AG09319 (cell line): Measurements from ENCODE around the gene SEPTIN1.
"Not testable (repeated sequence)": the region's sequence is repeated elsewhere in the genome, so short reads cannot be mapped to it uniquely, and the experiment has no call there.

Experiments
- DNase-seq: peaks from one replicate; pipeline ENCODE4 v3.0.0-alpha.2; 2010; ENCODE audit warnings: low read depth; ENCODE audit errors: extremely low read depth
- CTCF ChIP-seq: IDR thresholded peaks from 2 replicates; pipeline ENCODE4 v1.5.1; 2011; ENCODE audit warnings: low read depth, mild to moderate bottlenecking, inconsistent platforms, low read length, moderate library complexity

Gene SEPTIN1

GRCh38 chr16:30335598-30336474 is 46.5 kb downstream of the SEPTIN1 start:
- no peak for DNase-seq
- no peak for TF ChIP-seq CTCF

- not testable (repeated sequence) for DNase-seq
Measured at GRCh38 chr16:30335028-30335597, 47.2 kb downstream of the SEPTIN1 start.

- DNase-seq, result not testable (repeated sequence)
Measured at GRCh38 chr16:30334473-30334989, 47.8 kb downstream of the SEPTIN1 start.
